ENCODE data around the gene CBARP.

DNA sequence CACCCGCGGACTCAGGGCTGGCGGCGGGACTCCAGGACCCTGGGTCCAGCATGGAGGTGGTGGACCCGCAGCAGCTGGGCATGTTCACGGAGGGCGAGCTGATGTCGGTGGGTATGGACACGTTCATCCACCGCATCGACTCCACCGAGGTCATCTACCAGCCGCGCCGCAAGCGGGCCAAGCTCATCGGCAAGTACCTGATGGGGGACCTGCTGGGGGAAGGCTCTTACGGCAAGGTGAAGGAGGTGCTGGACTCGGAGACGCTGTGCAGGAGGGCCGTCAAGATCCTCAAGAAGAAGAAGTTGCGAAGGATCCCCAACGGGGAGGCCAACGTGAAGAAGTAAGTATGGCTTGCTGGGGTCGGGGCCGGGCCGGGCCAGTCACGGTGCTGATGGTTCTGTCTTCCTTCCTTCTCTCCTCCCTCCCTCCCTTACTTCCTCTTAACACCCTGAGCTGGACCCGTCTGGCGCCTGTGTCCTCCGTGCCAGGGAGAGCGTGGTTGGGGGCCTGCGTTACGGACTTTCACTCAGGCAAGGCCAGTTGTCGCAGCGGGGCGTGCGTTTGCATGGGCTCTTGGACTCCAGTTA is 30.8 kb downstream of the CBARP start:
- TF ChIP-seq, protein P1, sequence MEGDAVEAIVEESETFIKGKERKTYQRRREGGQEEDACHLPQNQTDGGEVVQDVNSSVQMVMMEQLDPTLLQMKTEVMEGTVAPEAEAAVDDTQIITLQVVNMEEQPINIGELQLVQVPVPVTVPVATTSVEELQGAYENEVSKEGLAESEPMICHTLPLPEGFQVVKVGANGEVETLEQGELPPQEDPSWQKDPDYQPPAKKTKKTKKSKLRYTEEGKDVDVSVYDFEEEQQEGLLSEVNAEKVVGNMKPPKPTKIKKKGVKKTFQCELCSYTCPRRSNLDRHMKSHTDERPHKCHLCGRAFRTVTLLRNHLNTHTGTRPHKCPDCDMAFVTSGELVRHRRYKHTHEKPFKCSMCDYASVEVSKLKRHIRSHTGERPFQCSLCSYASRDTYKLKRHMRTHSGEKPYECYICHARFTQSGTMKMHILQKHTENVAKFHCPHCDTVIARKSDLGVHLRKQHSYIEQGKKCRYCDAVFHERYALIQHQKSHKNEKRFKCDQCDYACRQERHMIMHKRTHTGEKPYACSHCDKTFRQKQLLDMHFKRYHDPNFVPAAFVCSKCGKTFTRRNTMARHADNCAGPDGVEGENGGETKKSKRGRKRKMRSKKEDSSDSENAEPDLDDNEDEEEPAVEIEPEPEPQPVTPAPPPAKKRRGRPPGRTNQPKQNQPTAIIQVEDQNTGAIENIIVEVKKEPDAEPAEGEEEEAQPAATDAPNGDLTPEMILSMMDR (conservative IDR thresholded peaks at IDR 0.05; ENCODE audit: low read depth, low read length), result no peak
- TF ChIP-seq EZH2 (IDR thresholded peaks at IDR 0.05; ENCODE audit: borderline replicate concordance, low read depth, low read length, poor library complexity, severe bottlenecking), result no peak
